Suprapubic skin (tissue), 4 donors: ENCODE data around the gene FTH1.

Experiments
- POLR2A ChIP-seq, 2 donors: fragments of 450-650 bp; IDR thresholded peaks; one replicate each; pipeline ENCODE4 v1.6.1; 2017; ENCODE audit warnings: antibody characterized with exemption in 2 of 2, mild to moderate bottlenecking in 2 of 2, moderate library complexity in 2 of 2
- POLR2AphosphoS5 ChIP-seq, 3 donors: sonication (generic); formaldehyde crosslinking; IDR thresholded peaks; one replicate each; pipeline ENCODE4 v1.6.1; 2017; ENCODE audit warnings: antibody characterized with exemption in 3 of 3
- TF ChIP-seq, protein P1 (sequence below), 2 donors: fragments of 200-600 bp in 1 of 2; fragments of 450-650 bp in 1 of 2; sonication (generic) in 1 of 2; IDR thresholded peaks; one replicate each; pipeline ENCODE4 v1.5.1; 2016 to 2019; ENCODE audit warnings: antibody characterized with exemption in 2 of 2, mild to moderate bottlenecking in 1 of 2, moderate library complexity in 1 of 2

- TF ChIP-seq, protein P1, sequence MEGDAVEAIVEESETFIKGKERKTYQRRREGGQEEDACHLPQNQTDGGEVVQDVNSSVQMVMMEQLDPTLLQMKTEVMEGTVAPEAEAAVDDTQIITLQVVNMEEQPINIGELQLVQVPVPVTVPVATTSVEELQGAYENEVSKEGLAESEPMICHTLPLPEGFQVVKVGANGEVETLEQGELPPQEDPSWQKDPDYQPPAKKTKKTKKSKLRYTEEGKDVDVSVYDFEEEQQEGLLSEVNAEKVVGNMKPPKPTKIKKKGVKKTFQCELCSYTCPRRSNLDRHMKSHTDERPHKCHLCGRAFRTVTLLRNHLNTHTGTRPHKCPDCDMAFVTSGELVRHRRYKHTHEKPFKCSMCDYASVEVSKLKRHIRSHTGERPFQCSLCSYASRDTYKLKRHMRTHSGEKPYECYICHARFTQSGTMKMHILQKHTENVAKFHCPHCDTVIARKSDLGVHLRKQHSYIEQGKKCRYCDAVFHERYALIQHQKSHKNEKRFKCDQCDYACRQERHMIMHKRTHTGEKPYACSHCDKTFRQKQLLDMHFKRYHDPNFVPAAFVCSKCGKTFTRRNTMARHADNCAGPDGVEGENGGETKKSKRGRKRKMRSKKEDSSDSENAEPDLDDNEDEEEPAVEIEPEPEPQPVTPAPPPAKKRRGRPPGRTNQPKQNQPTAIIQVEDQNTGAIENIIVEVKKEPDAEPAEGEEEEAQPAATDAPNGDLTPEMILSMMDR (IDR thresholded peaks at IDR 0.05) = no peak
- no peak for TF ChIP-seq POLR2A (IDR thresholded peaks at IDR 0.05)
- no peak for TF ChIP-seq POLR2AphosphoS5 (IDR thresholded peaks at IDR 0.05)
Observed at GRCh38 chr11:61918938-61919704, 48.3 kb downstream of the FTH1 start.
